HG03103 (cell line): ENCODE results near the gene LATS1.
"Not testable (repeated sequence)": the region's sequence is repeated elsewhere in the genome, so short reads cannot be mapped to it uniquely, and the experiment has no call there.

ENCODE experiments used
- ATAC-seq: cut with Tn5 transposase; IDR thresholded peaks from one replicate; pipeline ENCODE4 v1.9.1; 2021; ENCODE audit warnings: low read depth; ENCODE audit not compliant: unreplicated experiment

The LATS1 gene

DNA sequence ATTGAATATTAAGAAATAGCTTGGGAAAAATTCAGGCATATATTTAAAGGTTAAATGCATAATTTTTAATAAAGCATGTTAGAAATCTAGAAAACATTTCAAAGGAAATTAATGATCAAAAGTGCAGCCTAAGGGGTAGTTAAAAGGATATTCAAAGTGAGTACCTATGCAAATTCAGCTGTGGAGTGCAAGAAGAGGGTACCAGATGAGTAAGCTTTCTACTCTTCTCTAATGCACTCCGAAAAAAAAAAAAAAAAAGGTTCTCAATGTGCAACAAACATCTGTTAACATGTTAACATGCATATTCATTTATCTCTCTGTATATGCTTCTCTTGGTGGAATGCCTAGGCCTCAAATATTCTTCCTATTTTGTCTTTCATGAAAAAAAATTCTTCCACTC lies 37.4 kb downstream of the LATS1 start:
- no peak for ATAC-seq

DNA sequence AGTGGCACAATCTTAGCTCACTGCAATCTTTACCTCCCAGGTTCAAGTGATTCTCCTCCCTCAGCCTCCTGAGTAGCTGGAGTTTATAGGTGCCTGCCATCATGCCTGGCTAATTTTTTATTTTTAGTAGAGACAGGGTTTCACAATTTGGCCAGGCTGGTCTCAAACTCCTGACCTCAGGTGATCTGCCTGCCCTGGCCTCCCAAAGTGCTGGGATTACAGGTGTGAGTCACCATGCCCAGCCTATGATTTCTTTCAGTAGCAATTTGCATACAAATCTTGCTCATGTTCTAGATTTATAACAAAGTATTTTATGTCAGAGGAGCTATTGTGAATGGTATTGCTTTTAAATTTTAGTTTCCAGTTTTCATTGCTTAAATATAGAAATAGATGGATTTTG lies 45.6 kb downstream of the LATS1 start:
- ATAC-seq, result not testable (repeated sequence)

DNA sequence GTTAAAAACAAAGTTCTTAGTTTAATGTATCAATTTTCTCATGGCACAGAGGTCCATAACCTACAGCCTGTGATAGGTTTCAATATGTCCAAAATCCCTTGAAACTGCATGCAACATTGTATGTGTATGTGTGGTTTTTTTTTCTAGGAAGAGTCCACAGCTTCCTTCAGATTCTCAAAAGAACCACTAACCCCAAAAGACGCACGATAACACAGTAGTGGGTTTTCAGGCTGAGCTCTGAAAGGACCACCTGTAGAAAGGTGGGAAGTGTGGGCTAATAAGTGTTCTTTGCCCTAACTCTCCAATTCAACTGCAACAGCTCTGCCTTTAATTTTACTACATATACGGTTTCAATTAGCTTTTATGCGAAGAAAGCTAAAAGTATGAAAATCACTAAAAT lies 57.9 kb downstream of the LATS1 start:
- ATAC-seq, result no peak

DNA sequence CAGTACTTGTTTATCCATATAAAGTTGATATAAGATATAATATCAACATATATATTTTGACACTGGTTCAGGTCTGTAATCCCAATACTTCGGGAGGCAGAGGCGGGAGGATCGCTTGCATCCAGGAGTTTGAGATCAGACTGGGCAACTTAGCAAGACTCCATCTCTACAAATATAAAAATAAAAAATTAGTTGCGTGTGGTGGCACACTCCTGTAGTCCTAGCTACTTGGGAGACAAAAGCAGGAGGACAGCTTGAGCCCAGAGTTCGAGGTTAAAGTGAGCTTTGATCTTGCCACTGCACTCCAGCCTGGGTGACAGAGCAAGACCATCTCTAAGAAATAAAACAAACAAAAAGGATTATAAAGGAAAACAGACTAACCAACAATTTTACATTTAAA lies 60.5 kb downstream of the LATS1 start:
- ATAC-seq, result no peak

DNA sequence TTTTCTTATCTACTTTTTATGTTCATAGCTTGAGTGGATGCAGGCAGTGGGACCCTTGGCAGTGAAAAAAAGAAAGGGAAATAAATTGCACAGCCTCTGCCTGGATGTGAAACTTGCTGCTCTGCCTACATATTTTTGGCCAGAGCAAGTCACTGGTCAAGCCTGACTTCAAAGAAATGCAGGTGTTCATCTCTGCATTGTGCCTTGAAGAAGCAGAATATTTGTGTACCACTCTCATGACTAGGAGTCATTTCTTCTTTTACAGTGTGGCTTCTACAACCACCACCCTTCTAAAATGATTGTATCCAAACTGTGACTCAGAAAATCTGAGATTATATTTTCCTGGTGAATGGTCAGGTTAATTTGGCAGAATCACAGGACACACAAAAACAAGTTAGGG lies 66.8 kb downstream of the LATS1 start:
- ATAC-seq, result no peak

DNA sequence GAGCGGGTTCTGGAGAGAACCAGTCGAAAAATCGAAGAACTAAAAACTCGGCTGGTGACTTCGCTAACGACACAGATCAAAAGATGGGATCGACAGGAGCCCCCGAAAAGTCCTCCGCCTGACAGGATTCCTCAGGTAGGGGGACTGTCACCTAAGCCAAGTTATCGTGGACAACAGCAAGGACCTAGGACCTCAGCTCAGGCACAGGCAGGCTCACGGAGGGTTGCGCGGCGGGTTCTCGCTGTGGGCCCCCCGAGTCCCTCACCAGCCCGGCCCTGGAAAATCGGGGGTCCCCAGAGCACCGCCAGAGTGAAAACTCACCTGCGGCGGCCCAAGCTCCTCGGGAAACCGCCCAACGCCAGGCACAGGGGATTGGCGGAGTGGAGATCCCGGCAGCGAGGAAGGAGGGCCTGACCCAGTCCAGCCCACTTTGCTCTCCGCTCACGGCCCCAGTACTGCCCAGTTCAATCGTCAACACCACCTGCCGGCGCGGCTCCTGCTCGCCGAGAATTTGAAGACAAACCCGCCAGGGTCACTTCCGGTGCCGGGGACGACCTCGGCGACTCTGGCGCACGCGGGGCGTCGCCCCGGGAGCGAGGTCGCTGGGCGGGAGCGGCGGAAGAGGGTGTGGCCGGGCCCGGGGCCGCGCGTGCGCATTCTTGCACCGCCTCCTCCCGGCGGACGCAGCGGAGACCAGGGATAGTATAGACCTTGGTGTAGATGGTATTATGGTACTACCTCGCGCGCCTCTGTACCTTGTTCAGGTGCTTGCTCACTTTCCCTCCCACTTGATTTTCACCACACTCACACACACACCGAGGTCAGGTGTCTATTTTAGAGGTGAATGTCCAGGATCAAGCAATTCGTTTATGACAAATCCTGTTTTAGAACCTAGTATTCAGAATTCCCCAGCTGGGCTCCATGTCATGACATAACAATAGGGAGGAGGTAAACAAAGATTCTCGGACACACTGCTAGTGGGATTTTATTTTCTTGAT lies 69.5 kb downstream of the LATS1 start, which contains the start of gene KATNA1:
Gene KATNA1, minus strand, starts transcription at position 567 of the 998 bp plus-strand sequence. CDS start 10,167 bp downstream, outside the sequence.
- ATAC-seq, result peak; percentile 84

DNA sequence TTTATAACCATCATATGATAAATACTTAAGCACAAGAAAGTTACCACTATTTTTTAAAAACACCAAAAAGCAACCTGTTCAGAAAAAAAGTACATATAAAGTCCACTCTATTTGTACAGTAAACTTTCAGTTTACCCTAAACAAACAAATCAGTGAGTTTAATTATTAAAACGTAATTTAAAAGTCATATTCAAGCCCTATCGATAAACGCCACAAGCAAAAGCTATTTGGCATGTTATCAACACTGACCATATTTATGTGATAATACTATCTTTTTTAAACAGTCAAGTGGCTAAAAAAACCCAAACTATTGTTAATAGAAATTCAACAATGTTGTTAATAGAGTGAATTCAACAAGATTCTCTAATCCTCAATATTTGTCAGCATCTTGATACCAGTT lies 71.3 kb downstream of the LATS1 start:
- ATAC-seq, result no peak

DNA sequence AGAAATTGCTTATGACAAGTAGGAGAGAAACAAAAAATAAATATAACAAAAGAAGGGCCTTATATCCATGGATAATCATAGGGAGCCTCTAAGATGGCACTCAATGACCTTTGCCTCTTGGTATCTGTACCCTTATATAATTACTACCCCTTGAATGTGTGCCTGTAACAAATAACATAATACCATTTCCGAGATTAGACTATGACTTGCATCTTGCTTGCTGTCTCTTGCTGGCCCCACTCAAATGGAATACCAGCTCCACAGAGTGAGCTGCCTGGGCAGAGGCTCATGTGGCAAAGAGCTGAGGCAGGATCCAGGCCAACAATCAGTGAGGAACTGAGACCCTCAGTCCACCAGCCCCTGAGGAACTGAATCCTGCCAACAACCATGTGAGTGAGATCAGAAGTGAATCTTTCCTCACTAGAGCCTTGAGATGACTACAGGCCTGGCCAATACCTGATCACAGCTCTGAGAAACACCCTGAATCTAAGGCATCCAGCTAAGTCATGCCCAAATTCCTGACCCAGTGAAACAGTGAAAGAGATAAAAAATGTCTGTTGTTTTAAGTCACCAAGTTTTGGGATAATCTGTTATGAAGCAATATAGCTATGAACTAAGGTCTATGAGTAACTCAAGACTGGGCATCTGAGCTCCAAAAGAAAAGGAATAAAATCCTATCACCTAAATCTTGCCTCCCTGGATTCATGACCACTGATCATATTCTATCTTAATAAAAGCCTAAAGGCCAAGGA lies 74.9 kb downstream of the LATS1 start:
- peak; percentile 55 for ATAC-seq

DNA sequence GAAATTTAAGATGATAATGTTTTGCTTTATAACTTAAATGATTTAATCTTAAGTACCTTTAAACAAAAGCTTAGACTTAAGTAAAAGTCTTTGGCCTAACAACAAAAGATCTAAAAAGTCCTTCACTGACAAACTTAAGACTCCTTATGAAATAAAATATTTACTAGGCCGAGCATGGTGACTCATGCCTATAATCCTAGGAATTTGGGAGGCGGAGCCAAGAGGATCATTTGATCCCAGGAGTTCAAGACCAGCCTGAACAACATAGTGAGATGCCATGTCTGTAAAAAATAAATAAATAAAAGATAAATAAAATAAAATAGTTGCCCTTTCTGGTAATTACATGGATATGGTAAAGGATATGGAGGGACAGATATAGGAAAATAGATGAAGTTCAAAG lies 81.8 kb downstream of the LATS1 start:
- ATAC-seq, result no peak

DNA sequence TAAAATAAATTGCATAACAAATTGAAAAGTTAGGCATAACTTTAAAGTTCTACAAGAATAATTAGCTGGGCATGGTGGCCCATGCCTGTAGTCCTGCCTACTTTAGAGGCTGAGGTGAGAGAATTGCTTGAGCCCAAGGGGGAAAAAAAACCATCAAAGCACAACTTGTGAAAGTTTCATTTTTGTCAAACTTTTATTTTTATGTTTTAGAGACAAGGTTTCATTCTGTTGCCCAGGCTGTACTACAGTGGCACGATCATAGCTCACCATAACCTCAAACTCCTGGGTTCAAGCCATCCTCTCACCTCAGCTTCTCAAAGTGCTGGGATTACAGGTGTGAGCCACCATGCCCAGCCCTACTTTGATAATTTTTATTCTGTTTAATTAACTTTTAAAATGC lies 83.6 kb downstream of the LATS1 start:
- ATAC-seq, result no peak

DNA sequence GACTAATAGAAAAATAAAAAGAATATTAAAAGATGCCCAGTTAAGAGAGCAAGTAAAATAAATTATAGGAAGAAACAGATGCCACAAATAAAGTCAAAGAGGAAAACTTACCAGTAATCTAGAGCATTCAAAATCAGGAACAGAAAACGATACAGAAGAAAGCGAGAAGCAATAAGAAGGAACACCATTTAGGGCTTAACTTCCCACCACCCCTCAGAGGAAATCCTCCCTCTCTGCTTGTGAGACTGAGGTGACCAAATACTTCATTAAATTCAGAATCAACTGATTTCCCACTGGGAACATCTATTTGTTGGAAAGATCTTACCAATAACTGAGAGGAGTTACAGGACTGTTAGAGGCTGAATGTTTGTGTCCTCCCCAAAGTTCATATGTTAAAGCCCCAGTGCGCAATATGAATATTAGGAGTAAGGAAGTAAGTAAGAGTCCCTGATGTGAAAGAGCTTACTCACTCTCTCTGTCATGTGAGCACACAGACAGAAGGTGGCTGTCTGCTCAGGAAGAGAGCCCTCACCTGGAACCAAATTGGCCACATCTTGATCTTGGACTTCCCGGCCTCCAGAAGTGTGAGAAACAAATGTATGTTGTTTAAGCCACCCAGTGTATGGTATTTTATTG lies 88.9 kb downstream of the LATS1 start:
- peak; percentile 82 for ATAC-seq

DNA sequence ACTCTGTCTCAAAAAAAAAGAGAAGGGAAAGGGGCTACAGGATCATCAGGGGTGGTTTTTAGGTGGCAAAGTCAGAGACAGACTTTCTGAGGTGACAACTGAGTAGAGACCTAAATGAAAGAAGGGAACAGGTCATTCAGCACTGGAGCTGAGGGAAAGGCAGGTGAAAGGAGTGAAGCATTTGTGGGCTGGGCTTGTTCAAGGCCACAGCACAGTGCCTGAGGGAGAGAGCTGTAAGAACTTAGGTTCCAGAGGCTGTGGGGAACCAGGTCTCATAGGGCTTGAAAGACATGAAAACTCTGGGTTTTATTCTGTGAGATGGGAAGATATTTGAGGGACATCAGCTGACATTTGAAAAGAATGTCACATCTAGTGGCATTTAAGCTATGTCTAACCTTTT lies 90.2 kb downstream of the LATS1 start:
- no peak for ATAC-seq

DNA sequence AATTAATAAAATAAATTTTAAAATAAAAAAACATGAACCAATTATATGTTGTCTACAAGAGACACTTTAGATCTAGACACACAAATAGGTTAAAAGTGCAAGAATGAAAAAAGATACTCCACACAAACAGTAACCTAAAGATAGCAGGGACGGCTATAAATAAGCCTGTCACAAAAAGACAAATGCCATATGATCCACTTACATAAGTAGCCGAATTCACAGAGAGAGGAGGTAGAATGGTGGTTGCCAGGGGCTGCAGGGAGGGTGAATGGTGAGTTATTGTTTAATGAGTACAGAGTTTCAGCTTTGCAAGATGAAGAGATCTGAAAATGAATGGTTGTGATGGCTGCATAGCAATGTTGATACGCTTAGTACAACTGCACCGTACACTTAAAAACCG lies 102.1 kb downstream of the LATS1 start:
- ATAC-seq, result no peak

DNA sequence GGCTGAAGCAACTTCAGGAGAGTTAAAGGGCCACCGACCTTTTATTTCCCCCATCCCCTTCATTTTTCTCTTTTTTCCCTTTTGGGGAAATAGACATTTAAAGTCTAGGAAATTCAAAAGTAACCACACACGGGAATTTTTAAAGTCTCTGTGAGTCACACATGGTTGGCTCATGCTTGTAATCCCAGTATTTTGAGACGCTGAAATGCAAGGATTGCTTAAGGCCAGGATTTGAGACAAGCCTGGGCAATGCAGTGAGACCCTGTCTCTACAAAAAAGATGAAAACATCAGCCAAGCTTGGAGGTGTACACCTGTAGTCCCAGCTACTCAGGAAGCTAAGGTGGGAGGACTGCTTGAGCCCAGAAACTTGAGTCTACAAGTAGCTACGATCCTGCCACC lies 103.6 kb downstream of the LATS1 start:
- no peak for ATAC-seq

DNA sequence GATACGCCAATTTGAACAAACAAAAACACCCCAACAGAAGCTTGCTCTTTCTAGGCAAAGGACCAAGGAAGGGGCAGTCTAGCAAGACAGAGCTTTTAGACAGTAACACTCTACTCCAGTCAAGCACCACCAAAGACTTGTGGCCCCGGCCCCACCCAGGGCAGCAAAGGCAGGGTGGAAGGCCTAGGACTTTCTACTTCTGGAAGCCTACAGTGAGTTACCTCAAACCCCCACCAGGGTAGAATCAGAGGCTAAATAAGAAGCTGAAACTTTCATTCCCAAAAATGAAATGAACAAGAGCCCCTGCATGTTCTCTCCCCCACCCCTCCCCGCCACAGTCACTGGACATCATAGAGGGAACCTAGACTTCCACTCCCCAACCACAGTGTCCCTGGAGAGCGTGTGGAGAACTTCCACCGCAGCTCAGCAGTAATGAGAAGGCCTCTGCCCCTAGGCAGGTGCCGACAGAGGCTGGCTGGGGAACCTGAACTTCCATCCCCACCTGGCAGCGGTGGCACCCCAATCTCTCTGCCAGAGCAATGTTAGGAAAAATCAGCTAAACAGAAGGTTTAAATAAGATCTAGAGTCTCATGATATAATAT lies 109.4 kb downstream of the LATS1 start:
- ATAC-seq, result no peak
